GM21528 (cell line): ENCODE measurements around the gene MED28.
"Not testable (repeated sequence)": the region's sequence is repeated elsewhere in the genome, so short reads cannot be mapped to it uniquely, and the experiment has no call there.

Experiments
- ATAC-seq: cut with Tn5 transposase; IDR thresholded peaks from one replicate; pipeline ENCODE4 v1.9.1; 2021; ENCODE audit warnings: mild to moderate bottlenecking, moderate library complexity; ENCODE audit not compliant: unreplicated experiment, low FRiP score

Gene MED28

GRCh38 chr4:17613761-17614415 lies 553 bp upstream of the MED28 start:
- peak; percentile 60 for ATAC-seq

- ATAC-seq: no peak
Observed at GRCh38 chr4:17616283-17616682, 1.8 kb downstream of the MED28 start.

GRCh38 chr4:17618926-17619325 lies 4.5 kb downstream of the MED28 start:
- no peak for ATAC-seq

GRCh38 chr4:17619416-17620105 lies 5.1 kb downstream of the MED28 start:
- ATAC-seq: no peak

- ATAC-seq: no peak
Observed at GRCh38 chr4:17623451-17624001, 9.1 kb downstream of the MED28 start.

GRCh38 chr4:17624821-17625220 lies 10.4 kb downstream of the MED28 start:
- ATAC-seq: no peak

GRCh38 chr4:17630228-17630627 lies 15.8 kb downstream of the MED28 start:
- ATAC-seq: no peak

- ATAC-seq: no peak
Observed at GRCh38 chr4:17633600-17633999, 19.2 kb downstream of the MED28 start.

GRCh38 chr4:17635056-17635455 lies 20.6 kb downstream of the MED28 start:
- ATAC-seq: no peak

- peak; percentile 10 for ATAC-seq
Observed at GRCh38 chr4:17636341-17636695, 21.9 kb downstream of the MED28 start.

- peak; percentile 86 for ATAC-seq
Observed at GRCh38 chr4:17636696-17637622, 22.5 kb downstream of the MED28 start.

GRCh38 chr4:17639136-17639535 lies 24.7 kb downstream of the MED28 start:
- ATAC-seq: no peak

GRCh38 chr4:17642398-17642783 lies 27.9 kb downstream of the MED28 start:
- ATAC-seq: no peak

GRCh38 chr4:17646693-17647092 lies 32.3 kb downstream of the MED28 start:
- ATAC-seq: no peak

- ATAC-seq: no peak
Observed at GRCh38 chr4:17647176-17647806, 32.9 kb downstream of the MED28 start.

GRCh38 chr4:17647927-17648326 lies 33.5 kb downstream of the MED28 start:
- no peak for ATAC-seq

- ATAC-seq: no peak
Observed at GRCh38 chr4:17650406-17650805, 36.0 kb downstream of the MED28 start.

- no peak for ATAC-seq
Observed at GRCh38 chr4:17654701-17655100, 40.3 kb downstream of the MED28 start.

- no peak for ATAC-seq
Observed at GRCh38 chr4:17657090-17657489, 42.6 kb downstream of the MED28 start.

- ATAC-seq: no peak
Observed at GRCh38 chr4:17657849-17658248, 43.4 kb downstream of the MED28 start.

GRCh38 chr4:17659196-17659595 lies 44.8 kb downstream of the MED28 start:
- not testable (repeated sequence) for ATAC-seq
